ENCODE results near the gene PRR18.

The PRR18 gene, protein sequence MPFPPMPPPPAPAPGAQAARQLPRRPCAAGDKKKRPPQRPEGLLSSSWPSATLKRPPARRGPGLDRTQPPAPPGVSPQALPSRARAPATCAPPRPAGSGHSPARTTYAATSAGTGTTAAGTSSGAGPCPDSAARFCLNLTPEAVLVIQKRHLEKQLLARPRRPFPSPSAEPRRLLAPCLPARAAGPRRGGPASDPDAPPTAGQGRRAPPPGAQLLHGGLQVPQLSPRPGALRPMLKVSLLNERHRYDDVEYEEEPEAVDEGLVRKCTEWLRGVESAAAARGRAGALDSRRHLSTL

DNA sequence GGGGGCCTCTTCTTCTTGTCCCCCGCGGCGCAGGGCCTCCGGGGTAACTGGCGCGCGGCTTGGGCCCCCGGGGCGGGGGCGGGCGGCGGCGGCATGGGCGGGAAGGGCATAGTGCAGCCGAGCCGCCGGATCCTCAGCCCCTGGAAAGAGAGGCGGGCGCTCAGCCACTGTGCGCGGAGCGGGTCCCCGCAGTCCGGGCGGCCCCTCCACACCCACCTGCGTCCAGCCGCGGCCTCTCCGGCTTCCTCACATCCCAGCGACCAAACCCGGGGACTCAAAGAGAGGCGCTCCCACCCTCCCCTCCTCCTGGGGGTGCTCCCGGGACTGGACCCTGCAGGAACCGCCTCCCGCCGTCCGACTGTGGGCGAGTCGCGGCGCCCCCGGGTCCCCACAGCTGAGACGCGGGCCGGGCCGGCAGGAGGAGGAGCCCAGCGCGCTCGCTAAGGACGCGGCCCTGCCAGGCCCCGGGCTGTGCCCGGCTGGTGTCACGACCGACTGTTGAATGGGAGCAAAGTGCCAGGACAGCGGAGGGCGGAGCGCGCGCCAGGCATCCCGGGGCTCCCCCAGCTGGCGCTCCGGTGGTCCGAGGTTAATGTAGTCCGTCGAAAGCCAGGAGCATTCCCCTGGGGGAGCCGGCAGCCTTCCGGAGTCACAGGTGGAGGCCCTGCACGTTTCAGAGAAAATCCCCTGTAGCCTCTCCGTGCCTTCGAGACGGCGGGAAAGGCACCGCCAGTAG, at the start of gene PRR18:
Gene PRR18 (minus strand): TSS at position 360 of the 736 bp plus-strand sequence. CDS start 250 bp downstream, at position 110.
- peak within 1 kb of the TSS in 1 of 2 donors; percentile 26 for H3K4me3 ChIP-seq (ENCODE audit: low read length in 2 of 2)
- H3K9ac ChIP-seq (ENCODE audit: low read depth in 1 of 2, low read length in 2 of 2), result no peak within 1 kb of the TSS
- H3K27ac ChIP-seq (ENCODE audit: low read depth in 2 of 2, low read length in 2 of 2), result no peak within 1 kb of the TSS
- peaks cover 3% of the 10 kb centered on the region in 2 donors for H3K4me1 ChIP-seq (ENCODE audit: control insufficient read depth in 2 of 2, insufficient read depth in 2 of 2, low read length in 2 of 2)
- peaks cover 26 to 51% of the 10 kb centered on the region in 2 donors for H3K27me3 ChIP-seq (ENCODE audit: control insufficient read depth in 2 of 2, insufficient read depth in 2 of 2, low read length in 2 of 2)
- no peaks in the 10 kb centered on the region for H3K36me3 ChIP-seq (ENCODE audit: control insufficient read depth in 2 of 2, insufficient read depth in 2 of 2, low read length in 2 of 2)
- no peaks in the 10 kb centered on the region for H3K9me3 ChIP-seq (ENCODE audit: control insufficient read depth in 2 of 2, low read length in 2 of 2)

DNA sequence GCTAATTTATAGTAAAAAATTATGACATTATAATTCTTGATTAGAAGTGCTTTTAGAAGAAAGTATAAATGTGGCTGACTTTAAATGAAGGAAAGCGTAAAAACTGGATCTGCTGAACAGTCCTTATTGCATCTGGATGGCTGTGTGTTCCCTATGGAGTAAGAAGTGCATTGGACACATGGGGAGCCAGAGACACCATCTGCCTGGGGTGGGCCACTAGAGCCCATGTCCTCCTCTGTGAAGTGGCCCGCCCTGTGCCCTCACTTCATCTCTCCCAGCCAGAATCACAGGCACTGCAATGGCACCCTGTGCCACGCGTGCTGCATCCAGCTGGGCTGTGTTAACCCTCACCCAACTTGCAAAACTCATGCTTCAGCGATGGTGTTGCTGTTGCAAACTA, 47.4 kb upstream of the PRR18 start:
- Histone ChIP-seq H3K27me3 (ENCODE audit: control insufficient read depth in 2 of 2, insufficient read depth in 2 of 2, low read length in 2 of 2) (no peaks in the 10 kb centered on the region), H3K36me3 (ENCODE audit: control insufficient read depth in 2 of 2, insufficient read depth in 2 of 2, low read length in 2 of 2) (no peaks in the 10 kb centered on the region), H3K4me3 (ENCODE audit: low read length in 2 of 2) (no peak overlapping the region), H3K9ac (ENCODE audit: low read depth in 1 of 2, low read length in 2 of 2) (no peak overlapping the region), H3K9me3 (ENCODE audit: control insufficient read depth in 2 of 2, low read length in 2 of 2) (no peaks in the 10 kb centered on the region), H3K27ac (ENCODE audit: low read depth in 2 of 2, low read length in 2 of 2) (no peak overlapping the region), H3K4me1 (ENCODE audit: control insufficient read depth in 2 of 2, insufficient read depth in 2 of 2, low read length in 2 of 2) (peaks cover 0 to 10% of the 10 kb centered on the region in 2 donors)

DNA sequence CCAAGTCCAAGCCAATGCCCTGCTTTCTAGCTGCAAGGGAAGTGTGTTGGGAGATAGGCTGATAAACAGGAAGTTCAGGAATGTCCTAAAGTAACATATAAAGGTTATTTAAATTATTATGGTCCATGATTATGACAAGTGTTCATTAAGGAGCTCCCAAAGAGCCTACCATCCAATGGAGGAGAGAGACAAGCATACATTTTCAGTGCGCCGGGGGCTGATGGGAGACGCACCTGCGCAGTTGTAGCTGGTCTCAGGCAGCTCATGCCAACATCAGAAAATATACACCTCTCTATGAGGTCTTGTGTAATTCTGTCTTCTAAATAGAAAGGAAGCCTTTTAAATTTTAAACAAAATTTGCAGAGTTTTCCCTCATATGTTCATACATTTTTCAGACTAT, 46.8 kb upstream of the PRR18 start:
- Histone ChIP-seq H3K27me3 (ENCODE audit: control insufficient read depth in 2 of 2, insufficient read depth in 2 of 2, low read length in 2 of 2) (no peaks in the 10 kb centered on the region), H3K9ac (ENCODE audit: low read depth in 1 of 2, low read length in 2 of 2) (no peak overlapping the region), H3K9me3 (ENCODE audit: control insufficient read depth in 2 of 2, low read length in 2 of 2) (no peaks in the 10 kb centered on the region), H3K4me1 (ENCODE audit: control insufficient read depth in 2 of 2, insufficient read depth in 2 of 2, low read length in 2 of 2) (peaks cover 0 to 10% of the 10 kb centered on the region in 2 donors), H3K4me3 (ENCODE audit: low read length in 2 of 2) (no peak overlapping the region), H3K36me3 (ENCODE audit: control insufficient read depth in 2 of 2, insufficient read depth in 2 of 2, low read length in 2 of 2) (no peaks in the 10 kb centered on the region), H3K27ac (ENCODE audit: low read depth in 2 of 2, low read length in 2 of 2) (no peak overlapping the region)

DNA sequence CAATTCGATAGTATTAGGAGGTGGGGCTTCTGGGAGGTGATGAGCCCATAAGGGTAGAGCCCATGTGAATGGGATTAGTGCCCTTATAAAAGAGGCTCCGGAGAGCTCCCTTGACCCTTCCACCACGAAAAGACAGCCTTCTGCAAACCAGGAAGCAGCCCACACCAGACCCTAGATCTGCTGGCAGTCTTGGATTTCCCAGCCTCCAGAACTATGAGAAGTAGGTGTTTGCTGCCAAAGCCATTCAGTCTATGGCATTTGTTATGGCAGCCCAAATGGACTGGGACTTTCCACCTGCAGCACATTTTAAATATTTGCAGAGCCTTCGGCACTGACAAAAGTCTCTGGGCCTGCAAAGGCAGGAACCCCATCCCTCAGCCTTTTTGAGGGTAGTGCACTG, 46.0 kb upstream of the PRR18 start:
- no peaks in the 10 kb centered on the region for H3K27me3 ChIP-seq (ENCODE audit: control insufficient read depth in 2 of 2, insufficient read depth in 2 of 2, low read length in 2 of 2)
- H3K36me3 ChIP-seq (ENCODE audit: control insufficient read depth in 2 of 2, insufficient read depth in 2 of 2, low read length in 2 of 2), result no peaks in the 10 kb centered on the region
- peaks cover 0 to 10% of the 10 kb centered on the region in 2 donors for H3K4me1 ChIP-seq (ENCODE audit: control insufficient read depth in 2 of 2, insufficient read depth in 2 of 2, low read length in 2 of 2)
- H3K27ac ChIP-seq (ENCODE audit: low read depth in 2 of 2, low read length in 2 of 2), result no peak overlapping the region
- H3K9ac ChIP-seq (ENCODE audit: low read depth in 1 of 2, low read length in 2 of 2), result no peak overlapping the region
- H3K9me3 ChIP-seq (ENCODE audit: control insufficient read depth in 2 of 2, low read length in 2 of 2), result no peaks in the 10 kb centered on the region
- no peak overlapping the region for H3K4me3 ChIP-seq (ENCODE audit: low read length in 2 of 2)

DNA sequence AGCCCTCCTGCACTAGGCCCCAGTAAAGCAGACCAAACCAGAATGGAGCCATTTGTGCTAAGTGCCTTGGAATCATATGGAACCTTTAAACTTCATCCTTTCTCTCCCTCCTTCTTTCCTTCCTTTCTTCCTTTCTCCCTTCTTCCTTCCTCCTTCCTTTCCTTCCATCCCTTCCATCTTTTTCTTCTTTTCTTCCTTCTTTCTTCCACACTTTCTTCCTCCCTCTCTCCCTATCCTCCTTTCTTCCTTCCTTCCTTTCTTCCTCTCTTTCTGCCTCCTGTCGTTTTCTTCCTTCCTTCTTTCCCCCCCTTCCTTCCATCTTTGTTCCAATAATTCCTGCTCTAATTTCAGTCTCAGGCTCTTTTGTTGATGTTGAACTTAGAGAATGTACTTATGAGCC, 45.3 kb upstream of the PRR18 start:
- H3K27me3 ChIP-seq (ENCODE audit: control insufficient read depth in 2 of 2, insufficient read depth in 2 of 2, low read length in 2 of 2), result no peaks in the 10 kb centered on the region
- H3K9ac ChIP-seq (ENCODE audit: low read depth in 1 of 2, low read length in 2 of 2), result no peak overlapping the region
- no peak overlapping the region for H3K27ac ChIP-seq (ENCODE audit: low read depth in 2 of 2, low read length in 2 of 2)
- no peaks in the 10 kb centered on the region for H3K9me3 ChIP-seq (ENCODE audit: control insufficient read depth in 2 of 2, low read length in 2 of 2)
- no peak overlapping the region for H3K4me3 ChIP-seq (ENCODE audit: low read length in 2 of 2)
- peaks cover 0 to 10% of the 10 kb centered on the region in 2 donors for H3K4me1 ChIP-seq (ENCODE audit: control insufficient read depth in 2 of 2, insufficient read depth in 2 of 2, low read length in 2 of 2)
- no peaks in the 10 kb centered on the region for H3K36me3 ChIP-seq (ENCODE audit: control insufficient read depth in 2 of 2, insufficient read depth in 2 of 2, low read length in 2 of 2)

DNA sequence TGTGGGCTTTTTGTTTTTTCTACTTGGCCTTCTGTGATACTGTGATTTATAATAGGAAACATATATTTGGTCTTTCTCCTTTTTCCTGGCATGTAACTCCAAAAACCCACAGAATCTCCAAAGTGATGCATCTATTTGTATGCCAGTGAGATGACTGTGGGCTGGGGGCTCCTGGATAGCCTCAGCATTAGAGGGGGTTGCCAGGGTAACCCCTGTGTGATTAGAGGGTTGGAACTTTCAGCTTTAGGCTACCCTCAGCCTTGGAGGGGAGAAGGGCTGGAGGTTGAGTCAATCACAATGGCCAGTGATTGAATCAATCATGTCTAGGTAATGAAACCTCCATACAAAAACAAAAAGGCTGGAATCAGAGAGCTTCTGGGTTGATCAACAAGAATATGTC, 44.7 kb upstream of the PRR18 start:
- no peaks in the 10 kb centered on the region for H3K27me3 ChIP-seq (ENCODE audit: control insufficient read depth in 2 of 2, insufficient read depth in 2 of 2, low read length in 2 of 2)
- no peaks in the 10 kb centered on the region for H3K36me3 ChIP-seq (ENCODE audit: control insufficient read depth in 2 of 2, insufficient read depth in 2 of 2, low read length in 2 of 2)
- no peak overlapping the region for H3K9ac ChIP-seq (ENCODE audit: low read depth in 1 of 2, low read length in 2 of 2)
- H3K9me3 ChIP-seq (ENCODE audit: control insufficient read depth in 2 of 2, low read length in 2 of 2), result no peaks in the 10 kb centered on the region
- H3K4me1 ChIP-seq (ENCODE audit: control insufficient read depth in 2 of 2, insufficient read depth in 2 of 2, low read length in 2 of 2), result peaks cover 0 to 10% of the 10 kb centered on the region in 2 donors
- no peak overlapping the region for H3K27ac ChIP-seq (ENCODE audit: low read depth in 2 of 2, low read length in 2 of 2)
- no peak overlapping the region for H3K4me3 ChIP-seq (ENCODE audit: low read length in 2 of 2)

DNA sequence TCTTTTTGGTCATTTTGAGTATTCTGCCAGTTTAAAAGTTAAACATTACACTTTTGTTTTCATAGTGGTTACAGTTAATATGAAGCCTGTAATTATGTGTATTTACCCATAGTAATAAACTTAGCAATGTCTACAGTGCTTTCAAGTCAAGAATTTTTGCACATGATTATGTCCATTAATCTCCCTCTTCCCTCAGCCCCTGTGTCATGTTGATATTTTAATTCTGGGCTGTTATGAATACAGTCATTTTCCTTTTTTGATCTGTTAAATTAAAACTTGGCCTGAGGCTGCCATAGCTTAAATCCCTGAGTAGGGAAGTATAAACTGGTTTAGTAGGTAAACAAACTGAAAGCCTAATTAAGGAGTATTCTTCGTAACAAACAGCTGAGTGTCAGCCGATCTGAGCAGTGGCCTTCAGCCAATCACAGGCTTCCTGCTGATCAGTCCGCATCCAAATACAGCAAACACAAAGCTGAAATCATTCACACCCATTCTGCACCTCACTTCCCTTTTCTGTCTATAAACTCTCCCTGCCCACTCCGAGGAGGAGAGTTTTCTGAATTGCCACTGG, 43.6 kb upstream of the PRR18 start:
- peak overlapping the region; percentile 22 to 43 for H3K4me3 ChIP-seq (ENCODE audit: low read length in 2 of 2)
- peaks cover 0 to 10% of the 10 kb centered on the region in 2 donors for H3K4me1 ChIP-seq (ENCODE audit: control insufficient read depth in 2 of 2, insufficient read depth in 2 of 2, low read length in 2 of 2)
- no peak overlapping the region for H3K9ac ChIP-seq (ENCODE audit: low read depth in 1 of 2, low read length in 2 of 2)
- peak overlapping the region; percentile 1 to 64 for H3K27ac ChIP-seq (ENCODE audit: low read depth in 2 of 2, low read length in 2 of 2)
- no peaks in the 10 kb centered on the region for H3K36me3 ChIP-seq (ENCODE audit: control insufficient read depth in 2 of 2, insufficient read depth in 2 of 2, low read length in 2 of 2)
- no peaks in the 10 kb centered on the region for H3K9me3 ChIP-seq (ENCODE audit: control insufficient read depth in 2 of 2, low read length in 2 of 2)
- H3K27me3 ChIP-seq (ENCODE audit: control insufficient read depth in 2 of 2, insufficient read depth in 2 of 2, low read length in 2 of 2), result no peaks in the 10 kb centered on the region

DNA sequence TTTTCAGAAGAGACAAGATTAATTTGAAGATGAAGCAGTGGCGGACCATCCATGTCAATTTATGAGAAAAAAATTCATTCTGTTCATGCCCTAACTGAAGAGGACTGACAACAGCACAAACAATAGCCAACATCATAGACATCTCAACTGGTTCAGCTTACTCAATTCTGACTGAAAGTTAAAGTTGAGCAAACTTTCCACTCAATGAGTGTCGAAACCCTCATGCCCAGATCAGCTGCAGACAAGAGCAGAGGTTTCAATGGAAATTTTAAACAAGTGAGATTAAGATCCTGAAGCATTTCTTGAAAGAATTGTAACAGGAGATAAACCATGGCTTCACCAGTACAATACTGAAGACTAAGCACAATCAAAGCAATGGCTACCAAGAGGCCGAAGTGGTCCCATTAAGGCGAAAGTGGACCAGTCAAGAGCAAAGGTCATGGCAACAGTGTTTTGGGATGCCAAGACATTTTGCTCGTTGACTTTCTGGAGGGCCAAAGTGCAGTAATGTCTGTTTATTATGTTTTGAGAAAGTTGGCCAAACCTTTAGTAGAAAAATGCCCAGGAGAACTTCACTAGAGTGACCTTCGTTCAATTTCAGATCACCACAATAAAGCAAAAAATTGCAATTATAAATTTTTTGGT, 40.2 kb upstream of the PRR18 start:
- Histone ChIP-seq H3K9ac (ENCODE audit: low read depth in 1 of 2, low read length in 2 of 2) (no peak overlapping the region), H3K27ac (ENCODE audit: low read depth in 2 of 2, low read length in 2 of 2) (no peak overlapping the region), H3K9me3 (ENCODE audit: control insufficient read depth in 2 of 2, low read length in 2 of 2) (no peaks in the 10 kb centered on the region), H3K36me3 (ENCODE audit: control insufficient read depth in 2 of 2, insufficient read depth in 2 of 2, low read length in 2 of 2) (no peaks in the 10 kb centered on the region), H3K27me3 (ENCODE audit: control insufficient read depth in 2 of 2, insufficient read depth in 2 of 2, low read length in 2 of 2) (no peaks in the 10 kb centered on the region), H3K4me1 (ENCODE audit: control insufficient read depth in 2 of 2, insufficient read depth in 2 of 2, low read length in 2 of 2) (peaks cover under 1 to 11% of the 10 kb centered on the region in 2 donors), H3K4me3 (ENCODE audit: low read length in 2 of 2) (no peak overlapping the region)

DNA sequence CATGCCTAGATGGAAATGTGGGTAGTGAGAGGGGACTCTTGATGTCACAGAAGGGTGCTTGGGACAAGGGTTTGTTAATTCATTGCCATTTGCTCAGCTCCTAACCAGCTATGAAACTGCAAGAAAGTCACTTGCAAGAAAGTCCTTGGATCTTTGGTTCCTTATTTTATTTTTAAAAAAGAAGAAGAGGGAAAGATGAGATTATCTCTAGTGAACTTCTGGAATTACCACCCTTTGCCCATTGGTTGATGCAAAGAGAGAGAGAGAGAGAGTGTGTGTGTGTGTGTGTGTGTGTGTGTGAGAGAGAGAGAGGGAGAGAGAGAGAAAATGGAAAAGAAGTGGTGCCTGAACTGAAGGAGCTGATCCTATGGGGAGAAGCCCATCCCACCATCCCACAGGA, 38.8 kb upstream of the PRR18 start:
- H3K27me3 ChIP-seq (ENCODE audit: control insufficient read depth in 2 of 2, insufficient read depth in 2 of 2, low read length in 2 of 2), result no peaks in the 10 kb centered on the region
- no peak overlapping the region for H3K27ac ChIP-seq (ENCODE audit: low read depth in 2 of 2, low read length in 2 of 2)

DNA sequence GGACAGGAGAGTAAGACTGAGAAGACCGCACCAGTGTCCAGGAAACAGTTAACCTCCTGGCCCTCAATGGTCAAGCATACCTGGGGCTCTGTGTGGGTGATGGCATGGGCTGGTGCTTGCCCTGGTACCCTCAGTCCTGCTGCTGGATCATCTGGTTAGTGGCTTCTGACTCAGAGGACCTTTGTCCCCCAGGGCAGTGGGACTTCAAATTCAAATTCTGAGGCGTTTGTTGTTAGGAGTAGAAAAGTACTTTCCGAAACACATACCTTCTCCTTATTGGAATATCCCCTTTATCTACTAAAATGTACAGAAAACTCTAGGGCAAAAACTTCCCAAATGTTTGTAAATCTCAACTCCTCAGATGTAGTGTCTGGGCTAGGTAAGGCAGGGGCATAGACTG, 38.3 kb upstream of the PRR18 start:
- Histone ChIP-seq H3K4me3 (ENCODE audit: low read length in 2 of 2) (no peak overlapping the region), H3K9ac (ENCODE audit: low read depth in 1 of 2, low read length in 2 of 2) (no peak overlapping the region), H3K27me3 (ENCODE audit: control insufficient read depth in 2 of 2, insufficient read depth in 2 of 2, low read length in 2 of 2) (no peaks in the 10 kb centered on the region), H3K4me1 (ENCODE audit: control insufficient read depth in 2 of 2, insufficient read depth in 2 of 2, low read length in 2 of 2) (peaks cover 4 to 10% of the 10 kb centered on the region in 2 donors), H3K36me3 (ENCODE audit: control insufficient read depth in 2 of 2, insufficient read depth in 2 of 2, low read length in 2 of 2) (no peaks in the 10 kb centered on the region), H3K27ac (ENCODE audit: low read depth in 2 of 2, low read length in 2 of 2) (no peak overlapping the region), H3K9me3 (ENCODE audit: control insufficient read depth in 2 of 2, low read length in 2 of 2) (no peaks in the 10 kb centered on the region)

More for the DNA sequence above, 38.8 kb upstream of the PRR18 start:
- Histone ChIP-seq H3K9me3 (ENCODE audit: control insufficient read depth in 2 of 2, low read length in 2 of 2) (no peaks in the 10 kb centered on the region), H3K9ac (ENCODE audit: low read depth in 1 of 2, low read length in 2 of 2) (no peak overlapping the region), H3K36me3 (ENCODE audit: control insufficient read depth in 2 of 2, insufficient read depth in 2 of 2, low read length in 2 of 2) (no peaks in the 10 kb centered on the region), H3K4me3 (ENCODE audit: low read length in 2 of 2) (no peak overlapping the region), H3K4me1 (ENCODE audit: control insufficient read depth in 2 of 2, insufficient read depth in 2 of 2, low read length in 2 of 2) (peaks cover 4 to 11% of the 10 kb centered on the region in 2 donors)
